Measurements from ENCODE around the gene PXT1. TPM values are rescaled to one million over a fixed set of nuclear protein-coding genes. Genes with fewer than 3 reads are reported as not detected.

Gene PXT1
- total and polyA plus RNA-seq, 8 donors: 0.06 to 0.08 (median 0.07) TPM; not detected in 4

GRCh38 chr6:36381502-36382389 lies 60.9 kb downstream of the PXT1 start:
- H3K27me3 ChIP-seq: no peaks in the 10 kb centered on the region
- TF ChIP-seq CTCF (IDR thresholded peaks at IDR 0.05): no peak
- H3K36me3 ChIP-seq: peaks cover 0 to 3% of the 10 kb centered on the region in 2 donors
- no peak for ATAC-seq
- intact Hi-C loops (cut with DNase I): no loop called here
- H3K9me3 ChIP-seq: no peaks in the 10 kb centered on the region
- no peak for DNase-seq
- peaks cover 0 to 15% of the 10 kb centered on the region in 2 donors for H3K4me1 ChIP-seq
- no peak overlapping the region for H3K27ac ChIP-seq
- H3K4me3 ChIP-seq: no peak overlapping the region

- Histone ChIP-seq H3K9me3 (no peaks in the 10 kb centered on the region), H3K4me3 (no peak overlapping the region), H3K4me1 (peaks cover 0 to 6% of the 10 kb centered on the region in 2 donors), H3K36me3 (peaks cover 0 to 13% of the 10 kb centered on the region in 2 donors), H3K27me3 (no peaks in the 10 kb centered on the region), H3K27ac (no peak overlapping the region)
- intact Hi-C loops (cut with DNase I): no loop called here
- no peak for TF ChIP-seq CTCF (IDR thresholded peaks at IDR 0.05)
- DNase-seq (no peak), ATAC-seq (no peak)
These were observed 62.5 kb downstream of the PXT1 start for GRCh38 chr6:36380166-36380565.

- intact Hi-C loops (cut with DNase I): no loop called here
- H3K4me3 ChIP-seq: no peak overlapping the region
- H3K27ac ChIP-seq: no peak overlapping the region
- no peak for ATAC-seq
- no peaks in the 10 kb centered on the region for H3K9me3 ChIP-seq
- no peak for DNase-seq
- H3K36me3 ChIP-seq: peaks cover 0 to 13% of the 10 kb centered on the region in 2 donors
- no peak for TF ChIP-seq CTCF (IDR thresholded peaks at IDR 0.05)
- H3K27me3 ChIP-seq: no peaks in the 10 kb centered on the region
- peaks cover 0 to 3% of the 10 kb centered on the region in 2 donors for H3K4me1 ChIP-seq
These were observed 63.7 kb downstream of the PXT1 start for GRCh38 chr6:36378936-36379335.

GRCh38 chr6:36378243-36378920 lies 64.3 kb downstream of the PXT1 start:
- H3K4me1 ChIP-seq: no peaks in the 10 kb centered on the region
- ATAC-seq: no peak
- H3K27ac ChIP-seq: no peak overlapping the region

More at GRCh38 chr6:36378243-36378920, 64.3 kb downstream of the PXT1 start:
- H3K36me3 ChIP-seq: peaks cover 0 to 15% of the 10 kb centered on the region in 2 donors
- H3K27me3 ChIP-seq: no peaks in the 10 kb centered on the region
- no peak overlapping the region for H3K4me3 ChIP-seq
- no peaks in the 10 kb centered on the region for H3K9me3 ChIP-seq
- no peak for DNase-seq
- intact Hi-C loops (cut with DNase I): no loop called here
- TF ChIP-seq CTCF (IDR thresholded peaks at IDR 0.05): no peak
